ENCODE results near the gene SLC25A34.

DNA sequence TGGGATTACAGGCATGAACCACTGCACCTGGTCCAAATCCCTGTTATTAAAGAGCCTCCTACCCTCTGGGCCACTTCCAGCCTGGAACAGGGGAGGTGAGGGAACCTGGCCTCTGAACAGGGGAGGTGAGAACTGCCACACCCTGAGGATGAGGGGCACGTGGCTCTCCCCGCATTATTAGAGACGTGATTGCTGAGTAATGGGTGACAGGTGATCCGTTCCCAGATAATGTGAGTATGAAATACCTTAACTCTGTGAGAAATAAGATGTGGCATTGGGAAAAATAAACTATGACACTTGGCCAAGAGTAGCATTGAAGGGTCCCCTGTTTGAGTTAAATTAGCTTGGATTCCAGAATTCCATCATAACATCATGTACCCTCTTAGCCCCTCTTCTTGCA lies 13.6 kb upstream of the SLC25A34 start:
- TF ChIP-seq, protein P1, sequence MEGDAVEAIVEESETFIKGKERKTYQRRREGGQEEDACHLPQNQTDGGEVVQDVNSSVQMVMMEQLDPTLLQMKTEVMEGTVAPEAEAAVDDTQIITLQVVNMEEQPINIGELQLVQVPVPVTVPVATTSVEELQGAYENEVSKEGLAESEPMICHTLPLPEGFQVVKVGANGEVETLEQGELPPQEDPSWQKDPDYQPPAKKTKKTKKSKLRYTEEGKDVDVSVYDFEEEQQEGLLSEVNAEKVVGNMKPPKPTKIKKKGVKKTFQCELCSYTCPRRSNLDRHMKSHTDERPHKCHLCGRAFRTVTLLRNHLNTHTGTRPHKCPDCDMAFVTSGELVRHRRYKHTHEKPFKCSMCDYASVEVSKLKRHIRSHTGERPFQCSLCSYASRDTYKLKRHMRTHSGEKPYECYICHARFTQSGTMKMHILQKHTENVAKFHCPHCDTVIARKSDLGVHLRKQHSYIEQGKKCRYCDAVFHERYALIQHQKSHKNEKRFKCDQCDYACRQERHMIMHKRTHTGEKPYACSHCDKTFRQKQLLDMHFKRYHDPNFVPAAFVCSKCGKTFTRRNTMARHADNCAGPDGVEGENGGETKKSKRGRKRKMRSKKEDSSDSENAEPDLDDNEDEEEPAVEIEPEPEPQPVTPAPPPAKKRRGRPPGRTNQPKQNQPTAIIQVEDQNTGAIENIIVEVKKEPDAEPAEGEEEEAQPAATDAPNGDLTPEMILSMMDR (IDR thresholded peaks at IDR 0.05; ENCODE audit: insufficient read depth, low read depth, low read length) = no peak
- no peak for TF ChIP-seq EZH2 (IDR thresholded peaks at IDR 0.05; ENCODE audit: insufficient read depth, low read length)

Measured in astrocyte (in vitro differentiated cells and primary cell).